GM12878 (cell line): Measurements from ENCODE around the gene RNU1-2. TPM values are rescaled to one million over a fixed set of nuclear protein-coding genes. Genes with fewer than 3 reads are reported as not detected.
"Not testable (repeated sequence)": the region's sequence is repeated elsewhere in the genome, so short reads cannot be mapped to it uniquely, and the experiment has no call there.

ENCODE experiments used
- ATAC-seq: fragments of 200-7000 bp; cut with Tn5 transposase; 3 replicates; pipeline ENCODE4 v1.9.1; 2020; ENCODE audit warnings: mild to moderate bottlenecking, moderate library complexity
- BruUV-seq: library from RNA; stranded (reverse); fragments of 400-500 nt; replicated peaks from 2 replicates; lab custom pipeline; 2021; lab: Mats Ljungman, UMichigan
- CTCF ChIA-PET: fragments of 300-600 bp; sonication (Branson Sonifier 250); formaldehyde crosslinking; extraction: SDS; loops from one replicate; lab custom pipeline; 2021; ENCODE audit warnings: inconsistent platforms; lab: Yijun Ruan, JAX
- POLR2A ChIA-PET: fragments of 350-600 bp; formaldehyde crosslinking; extraction: SDS; loops from one replicate; lab custom pipeline; 2021; ENCODE audit warnings: inconsistent platforms; lab: Charles Lee
- RAD21 ChIA-PET: fragments of 300-600 bp; sonication (Branson Sonifier 250); formaldehyde crosslinking; loops from one replicate; lab custom pipeline; 2023; ENCODE audit warnings: antibody characterized with exemption; ENCODE audit not compliant: unreplicated experiment; lab: Charles Lee
- SMC1A ChIA-PET: fragments of 300-600 bp; sonication (Branson Sonifier 250); formaldehyde crosslinking; loops from one replicate; lab custom pipeline; 2023; ENCODE audit not compliant: unreplicated experiment, uncharacterized antibody; lab: Charles Lee
- DNase-seq: peaks from one replicate; pipeline ENCODE4 v3.0.0-alpha.2; 2011; ENCODE audit warnings: low read depth, low spot score
- FAIRE-seq: peaks from 3 replicates; lab custom pipeline; 2011; peaks lifted over from hg19 to GRCh38; lab: Jason Lieb, UNC
- H2AFZ ChIP-seq: 2 replicates; pipeline ENCODE4 v1.6.0; 2011; ENCODE audit warnings: low read depth, low read length, control low read depth; ENCODE audit not compliant: control insufficient read depth
- H3K27ac ChIP-seq: 2 replicates; pipeline ENCODE4 v1.5.1; 2011; ENCODE audit warnings: control low read depth; ENCODE audit not compliant: control insufficient read depth, insufficient read depth
- H3K27me3 ChIP-seq, 2 experiments: replicated peaks in 1 of 2; 2 replicates each; pipeline versions ENCODE4 v1.6.0 to v1.6.1; 2011; ENCODE audit warnings: low read length in 1 of 2; ENCODE audit not compliant: control insufficient read depth in 2 of 2, insufficient read depth in 2 of 2
- H3K36me3 ChIP-seq, 2 experiments: 2 replicates each; pipeline ENCODE4 v1.5.1; 2011; ENCODE audit warnings: low read length in 1 of 2; ENCODE audit not compliant: control insufficient read depth in 2 of 2, insufficient read depth in 2 of 2
- H3K4me1 ChIP-seq: 2 replicates; pipeline ENCODE4 v1.6.1; 2011; ENCODE audit warnings: mild to moderate bottlenecking, low read length, moderate library complexity, mixed read lengths; ENCODE audit not compliant: control insufficient read depth, insufficient read depth
- H3K4me2 ChIP-seq: 2 replicates; pipeline ENCODE4 v1.6.0; 2011; ENCODE audit warnings: control low read depth; ENCODE audit not compliant: control insufficient read depth, insufficient read depth
- H3K4me3 ChIP-seq: fragments of 200-600 bp; sonication (generic); 2 replicates; pipeline ENCODE4 v1.5.1; 2016
- H3K79me2 ChIP-seq: 2 replicates; pipeline ENCODE4 v1.6.0; 2011; ENCODE audit warnings: low read length; ENCODE audit not compliant: control insufficient read depth, insufficient read depth
- H3K9ac ChIP-seq: 2 replicates; pipeline ENCODE4 v1.8.0; 2011; ENCODE audit warnings: low read length, control low read depth, mixed read lengths; ENCODE audit not compliant: control insufficient read depth, insufficient read depth
- H3K9me3 ChIP-seq: replicated peaks from 3 replicates; pipeline ENCODE4 v1.5.1; 2011; ENCODE audit warnings: mild to moderate bottlenecking, low read length; ENCODE audit not compliant: control insufficient read depth, insufficient read depth
- H4K20me1 ChIP-seq: 2 replicates; pipeline ENCODE4 v1.6.0; 2011; ENCODE audit not compliant: control insufficient read depth, insufficient read depth
- WGBS: methylation state at CpG from one replicate; pipeline ENCODE4 v1.1.6; 2016; ENCODE audit warnings: low lambda C conversion rate; ENCODE audit not compliant: insufficient replicate concordance, insufficient coverage; ENCODE audit errors: missing lambda C conversion rate; 5-methylcytosine and 5-hydroxymethylcytosine counted together
- in situ Hi-C: fragments of 300-500 bp; cut with MboI; formaldehyde crosslinking; loops from 9 replicates; pipeline ENCODE4 v1.14.3; 2018; ENCODE audit warnings: mixed read lengths
- intact Hi-C: fragments of 100-400 bp; cut with micrococcal nuclease; formaldehyde crosslinking; loops from one replicate; pipeline ENCODE4 v1.14.2; 2022; ENCODE audit not compliant: unreplicated experiment
- polyA plus RNA-seq, 11 experiments: library from polyadenylated mRNA; depleted of rRNA in 4 of 11; unstranded in 6 of 11; stranded (reverse) in 5 of 11; fragments of >200 nt; fragmentation: Nextera tagmentation in 4 of 11; fragmentation: Illumina TruSeq in 1 of 11; extraction: Ambion mirVana in 4 of 11; extraction: Trizol in 1 of 11; gene quantifications; 1 replicate in 1 of 11; 2 replicates in 10 of 11; pipeline versions ENCODE4 v1.2.1 to v1.2.3, GENCODE V29; 2011 to 2016; ENCODE audit warnings: inconsistent platforms in 2 of 11, missing spikeins in 2 of 11, low read depth in 1 of 11
- total RNA-seq, 4 experiments: library from RNA; depleted of rRNA in 3 of 4; stranded (reverse); fragments of >200 nt in 3 of 4; fragmentation: Illumina TruSeq in 1 of 4; extraction: Trizol in 1 of 4; gene quantifications; 2 replicates each; pipeline versions ENCODE4 v1.2.1 to v1.2.3, GENCODE V29; 2013 to 2021

The RNU1-2 gene
- total and polyA plus RNA-seq, 10 of the 15 experiments (the other 5 are each of a cell fraction or from before 2014, with no cell fraction given), result under 0.01 to 20,946 (median 4.7) TPM; not detected in 2

DNA sequence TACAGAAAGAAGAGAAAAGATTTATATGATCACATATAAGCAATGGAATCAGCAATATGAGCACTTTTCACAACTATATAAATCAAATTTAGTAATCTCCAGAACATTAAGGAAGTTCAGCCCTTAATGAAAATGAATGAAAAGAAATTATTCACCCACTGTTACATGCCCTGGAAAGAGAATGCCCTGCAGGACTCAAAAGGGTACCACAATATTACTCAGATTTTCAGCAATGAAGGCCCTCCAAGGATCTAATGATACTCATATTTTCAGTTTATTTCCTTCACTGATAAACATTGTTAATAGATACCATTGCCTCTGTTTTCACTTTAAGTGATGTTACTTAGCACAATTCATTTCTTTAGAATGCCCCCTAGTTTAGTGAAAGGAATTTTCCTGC lies 2.5 kb downstream of the RNU1-2 start:
- SMC1A ChIA-PET, result interaction anchor here (1.1 kb wide), 1 partner anchor 189 kb away, joined by 4 read pairs; no protein-coding TSS in a partner anchor
- H2AFZ ChIP-seq, H3K36me3 ChIP-seq, H3K4me1 ChIP-seq, in situ Hi-C loops, RAD21 ChIA-PET, H3K27me3 ChIP-seq, H3K9ac ChIP-seq, ATAC-seq, POLR2A ChIA-PET, BruUV-seq, H3K4me3 ChIP-seq, CTCF ChIA-PET, H3K9me3 ChIP-seq, DNase-seq, H3K79me2 ChIP-seq, FAIRE-seq, H3K4me2 ChIP-seq, intact Hi-C loops, H4K20me1 ChIP-seq, H3K27ac ChIP-seq: not testable (repeated sequence)

DNA sequence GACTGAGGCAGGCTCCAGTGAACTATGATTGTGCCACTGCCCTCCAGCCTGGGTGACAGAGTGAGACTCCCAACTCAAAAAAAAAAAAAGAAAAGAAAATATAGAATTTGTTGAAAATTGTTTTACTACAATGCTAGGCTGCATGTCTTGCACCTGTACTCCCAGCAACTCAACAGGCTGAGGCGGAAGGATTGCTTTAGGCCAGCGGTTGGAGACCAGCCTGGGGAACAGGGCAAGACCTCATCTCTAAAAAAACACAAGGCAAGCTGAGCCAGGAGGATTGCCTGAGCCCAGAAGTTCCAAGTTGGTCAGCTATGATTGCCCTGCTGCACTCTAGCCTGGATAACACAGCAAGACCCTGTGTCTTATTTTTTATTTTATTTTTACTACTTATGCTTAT lies 3.2 kb downstream of the RNU1-2 start:
- H3K27ac ChIP-seq, H3K9ac ChIP-seq, FAIRE-seq, POLR2A ChIA-PET, in situ Hi-C loops, H3K4me2 ChIP-seq, H3K36me3 ChIP-seq, intact Hi-C loops, H3K79me2 ChIP-seq, H4K20me1 ChIP-seq, CTCF ChIA-PET, H2AFZ ChIP-seq, DNase-seq, RAD21 ChIA-PET, H3K9me3 ChIP-seq, H3K4me1 ChIP-seq, ATAC-seq, H3K27me3 ChIP-seq, H3K4me3 ChIP-seq, BruUV-seq: not testable (repeated sequence)
- WGBS, result 60% methylated on average over 2 of the region's 2 CpGs
- SMC1A ChIA-PET, result interaction anchor here (1.1 kb wide), 1 partner anchor 190 kb away, joined by 4 read pairs; no protein-coding TSS in a partner anchor
